Small intestine (tissue), 16 donors: ENCODE data around the gene TRIM49C. TPM values are rescaled to one million over a fixed set of nuclear protein-coding genes. Genes with fewer than 3 reads are reported as not detected.
"Not testable (repeated sequence)": the region's sequence is repeated elsewhere in the genome, so short reads cannot be mapped to it uniquely, and the experiment has no call there.

Experiments
- DNase-seq, 2 donors: peaks; one replicate each; pipeline versions ENCODE4 v3.0.0 to v3.0.0-alpha.2; 2013
- FAIRE-seq: peaks from 2 replicates; lab custom pipeline; 2012; peaks lifted over from hg19 to GRCh38; lab: Jason Lieb, UNC
- H3K27ac ChIP-seq, 3 donors: one replicate each; pipeline ENCODE4 v1.5.1; 2013; ENCODE audit warnings: low read length in 2 of 3, mild to moderate bottlenecking in 2 of 3, control low read depth in 1 of 3, inconsistent platforms in 1 of 3, low read depth in 1 of 3, moderate library complexity in 1 of 3
- H3K27me3 ChIP-seq, 3 donors: one replicate each; pipeline ENCODE4 v1.6.1; 2013; ENCODE audit warnings: low read length in 3 of 3, inconsistent platforms in 1 of 3; ENCODE audit not compliant: control insufficient read depth in 3 of 3, insufficient read depth in 3 of 3
- H3K36me3 ChIP-seq, 3 donors: one replicate each; pipeline ENCODE4 v1.6.1; 2013; ENCODE audit warnings: low read length in 3 of 3, inconsistent platforms in 1 of 3, low read depth in 1 of 3, mild to moderate bottlenecking in 1 of 3, moderate library complexity in 1 of 3; ENCODE audit not compliant: control insufficient read depth in 3 of 3, insufficient read depth in 2 of 3
- H3K4me1 ChIP-seq, 3 donors: one replicate each; pipeline ENCODE4 v1.6.1; 2013; ENCODE audit warnings: low read length in 2 of 3, inconsistent platforms in 1 of 3, low read depth in 1 of 3, mild to moderate bottlenecking in 1 of 3, moderate library complexity in 1 of 3; ENCODE audit not compliant: control insufficient read depth in 3 of 3, insufficient read depth in 2 of 3
- H3K4me3 ChIP-seq, 3 donors: one replicate each; pipeline ENCODE4 v1.5.1; 2013; ENCODE audit warnings: low read length in 3 of 3, control low read depth in 1 of 3, inconsistent platforms in 1 of 3, low read depth in 1 of 3, mild to moderate bottlenecking in 1 of 3, moderate library complexity in 1 of 3
- H3K9me3 ChIP-seq, 2 donors: one replicate each; pipeline ENCODE4 v1.6.1; 2013; ENCODE audit warnings: low read depth in 1 of 2, low read length in 1 of 2; ENCODE audit not compliant: control insufficient read depth in 2 of 2, insufficient read depth in 1 of 2
- WGBS, 3 donors: extraction: QIAGEN DNeasy Blood & Tissue Kit; methylation state at CpG; one replicate each; pipeline ENCODE4 v1.1.7; 2013; 5-methylcytosine and 5-hydroxymethylcytosine counted together
- long read RNA-seq, 10 donors: transcript quantifications; one replicate each; lab custom pipeline, GENCODE V29; 2026
- polyA plus RNA-seq, 4 donors: library from polyadenylated mRNA; stranded (reverse) in 3 of 4; unstranded in 1 of 4; fragments of 200-250 nt in 3 of 4; fragments of 120-200 nt in 1 of 4; gene quantifications; one replicate each; pipeline versions ENCODE4 v1.2.1 to v1.2.3, GENCODE V29; 2013
- donor health status: healthy with polysubstance abuse.
- donor health status: control.
- donor health status: control.
- donor health status: Bipolar disorder and iron deficiency.
- donor health status: healthy.

TRIM49C gene, protein sequence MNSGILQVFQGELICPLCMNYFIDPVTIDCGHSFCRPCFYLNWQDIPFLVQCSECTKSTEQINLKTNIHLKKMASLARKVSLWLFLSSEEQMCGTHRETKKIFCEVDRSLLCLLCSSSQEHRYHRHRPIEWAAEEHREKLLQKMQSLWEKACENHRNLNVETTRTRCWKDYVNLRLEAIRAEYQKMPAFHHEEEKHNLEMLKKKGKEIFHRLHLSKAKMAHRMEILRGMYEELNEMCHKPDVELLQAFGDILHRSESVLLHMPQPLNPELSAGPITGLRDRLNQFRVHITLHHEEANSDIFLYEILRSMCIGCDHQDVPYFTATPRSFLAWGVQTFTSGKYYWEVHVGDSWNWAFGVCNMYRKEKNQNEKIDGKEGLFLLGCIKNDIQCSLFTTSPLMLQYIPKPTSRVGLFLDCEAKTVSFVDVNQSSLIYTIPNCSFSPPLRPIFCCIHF
- polyA plus RNA-seq: not detected
- long read RNA-seq, donor 1: 0 reads
- long read RNA-seq, donor 2: 0 reads
- long read RNA-seq, donor 3: 0 reads
- long read RNA-seq, donor 4: 0 reads
- long read RNA-seq, donor 5: 0 reads
- long read RNA-seq, donor 6: 0 reads
- long read RNA-seq, donor 7: 0 reads
- long read RNA-seq, donor 8: 0 reads
- long read RNA-seq, donor 9: 0 reads
- long read RNA-seq, donor 10: 0 reads

DNA sequence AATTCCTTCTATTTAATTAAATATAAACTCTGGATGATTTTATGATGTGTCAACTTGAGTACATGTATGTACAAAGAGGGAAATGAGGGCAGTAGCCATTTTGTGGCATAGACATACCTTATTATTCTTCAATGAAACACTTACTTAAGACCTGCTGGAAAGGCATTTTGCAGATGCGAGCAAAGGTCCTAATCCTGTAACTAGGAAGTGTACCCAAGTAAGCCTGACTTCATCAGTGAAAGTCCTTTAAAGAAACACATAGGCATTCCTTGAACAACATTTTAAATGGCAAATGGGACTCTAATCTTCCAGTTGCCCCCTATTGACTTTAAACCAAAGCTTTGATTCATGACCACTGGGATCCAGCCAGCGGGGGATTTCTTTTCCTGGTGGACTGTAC lies at the start of gene TRIM49C:
Gene TRIM49C, plus strand, starts transcription at position 301 of the 400 bp plus-strand sequence. CDS start 4,106 bp downstream, outside the sequence.
- H3K4me1 ChIP-seq, H3K36me3 ChIP-seq, H3K4me3 ChIP-seq, DNase-seq, H3K27me3 ChIP-seq, H3K9me3 ChIP-seq, FAIRE-seq, H3K27ac ChIP-seq: not testable (repeated sequence)
- 86 to 100% (median 100%) methylated on average over 1 of the region's 2 CpGs for WGBS, 3 donors

DNA sequence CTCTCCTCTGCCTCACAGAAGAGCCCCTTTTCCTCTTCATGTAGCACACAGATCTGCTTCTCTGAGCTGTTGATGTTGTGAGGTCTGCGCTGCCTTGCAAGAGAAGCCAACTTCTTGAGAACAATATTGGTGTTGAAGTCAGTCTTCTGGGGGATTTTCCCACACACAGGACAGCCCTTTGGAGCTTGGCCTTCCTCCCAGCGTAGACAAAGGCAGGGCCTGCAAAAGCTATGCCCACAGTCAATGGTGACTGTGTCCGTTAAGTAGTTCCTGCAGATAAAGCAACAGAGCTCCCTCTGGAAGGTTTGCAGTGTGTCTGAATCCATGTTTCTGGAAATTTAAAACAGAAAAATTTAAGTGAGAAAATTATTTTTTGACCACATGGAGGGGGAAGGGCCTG lies 6.7 kb upstream of the TRIM49C start:
- FAIRE-seq, H3K27ac ChIP-seq, H3K27me3 ChIP-seq, H3K9me3 ChIP-seq, H3K36me3 ChIP-seq, H3K4me1 ChIP-seq, H3K4me3 ChIP-seq, DNase-seq: not testable (repeated sequence)
- WGBS, 3 donors: 73 to 100% (median 84%) methylated on average over 2 of the region's 3 CpGs

DNA sequence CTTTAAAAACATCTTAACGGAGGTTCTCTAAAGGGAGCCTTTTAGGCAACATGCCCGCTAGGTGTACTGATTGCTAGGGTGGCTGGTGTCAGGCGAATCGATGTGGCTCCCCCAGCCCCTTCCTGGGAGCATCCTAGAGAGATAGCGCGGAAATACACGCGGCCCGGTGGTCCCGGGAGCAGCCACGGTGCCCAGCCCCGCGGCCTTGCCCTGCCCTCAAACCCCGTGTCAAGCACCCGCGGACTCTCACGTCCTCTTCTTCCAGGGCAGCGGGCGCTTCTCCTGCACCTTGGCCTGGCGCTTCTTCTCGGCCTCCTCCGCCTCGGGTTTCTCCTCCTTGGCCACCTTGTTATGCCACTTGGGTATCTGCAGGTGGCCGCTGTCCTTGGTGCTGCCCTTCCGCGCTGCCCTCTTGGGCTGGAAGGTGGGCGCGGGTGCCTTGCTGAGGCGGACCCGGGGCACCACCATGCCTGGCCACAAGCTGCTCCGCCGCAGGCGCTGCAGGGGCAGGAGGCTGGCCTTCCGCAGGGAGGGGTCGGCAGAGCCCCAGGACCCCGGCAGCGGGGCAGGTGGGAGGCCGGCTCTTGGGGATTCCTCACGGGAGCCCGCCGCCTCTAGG lies 20.8 kb downstream of the TRIM49C start:
- WGBS, 3 donors: 36 to 77% methylated on average over 7 to 33 of the region's 41 CpGs; no CpG with 5 or more reads in 1 of the 3 donors
- not testable (repeated sequence) for DNase-seq

DNA sequence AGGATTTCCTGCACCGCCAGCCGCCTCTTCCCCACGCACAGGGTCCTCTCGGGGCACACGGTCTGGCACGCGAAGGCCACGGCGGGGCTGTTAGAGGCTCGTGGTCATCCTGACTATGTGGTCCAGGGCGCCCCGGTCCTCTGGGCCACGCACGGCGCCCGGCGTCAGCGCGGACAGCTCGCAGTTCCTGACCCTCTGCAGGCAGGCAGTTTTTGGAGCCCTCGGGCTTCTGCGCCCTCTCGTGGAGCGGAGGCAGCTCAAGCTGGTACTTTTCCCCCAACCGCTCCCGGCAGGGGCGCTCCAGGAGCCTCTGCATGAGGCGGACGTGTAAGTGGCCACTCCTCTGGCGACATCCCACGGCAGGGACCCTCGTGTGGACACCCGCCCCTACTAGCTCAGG lies 21.4 kb downstream of the TRIM49C start:
- H3K27me3 ChIP-seq, H3K4me1 ChIP-seq, FAIRE-seq, H3K4me3 ChIP-seq, H3K9me3 ChIP-seq, DNase-seq, H3K27ac ChIP-seq, H3K36me3 ChIP-seq: not testable (repeated sequence)
- 4 to 20% methylated on average over 9 to 15 of the region's 33 CpGs; no CpG with 5 or more reads in 1 of the 3 donors for WGBS, 3 donors

More for the DNA sequence above, 20.8 kb downstream of the TRIM49C start:
- not testable (repeated sequence) for H3K9me3 ChIP-seq, H3K4me3 ChIP-seq, FAIRE-seq, H3K36me3 ChIP-seq, H3K27me3 ChIP-seq, H3K4me1 ChIP-seq, H3K27ac ChIP-seq

DNA sequence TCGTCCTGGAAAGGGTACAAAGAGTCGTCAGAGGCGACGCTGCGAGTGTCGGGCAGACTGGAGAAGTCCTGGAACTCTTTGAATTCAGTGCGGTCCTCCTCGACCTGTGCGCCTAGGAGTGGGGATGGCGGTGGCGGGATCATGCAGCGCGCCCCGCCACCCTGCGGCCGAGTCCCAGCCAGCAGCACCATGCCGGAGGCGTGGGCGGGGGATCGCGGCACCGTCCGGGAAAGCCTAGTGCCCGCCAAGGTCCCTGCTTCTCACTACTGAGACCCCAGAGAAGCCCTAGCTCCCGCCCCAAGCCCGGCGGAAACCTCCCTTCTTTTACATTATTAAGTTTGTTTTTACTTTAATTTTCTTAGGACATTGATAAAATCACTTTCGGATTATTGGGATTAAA lies 22.6 kb downstream of the TRIM49C start:
- WGBS, 3 donors: 32 to 49% (median 39%) methylated on average over 3 to 16 of the region's 28 CpGs
- not testable (repeated sequence) for DNase-seq, H3K36me3 ChIP-seq, H3K9me3 ChIP-seq, H3K4me1 ChIP-seq, H3K27me3 ChIP-seq, FAIRE-seq, H3K4me3 ChIP-seq, H3K27ac ChIP-seq

DNA sequence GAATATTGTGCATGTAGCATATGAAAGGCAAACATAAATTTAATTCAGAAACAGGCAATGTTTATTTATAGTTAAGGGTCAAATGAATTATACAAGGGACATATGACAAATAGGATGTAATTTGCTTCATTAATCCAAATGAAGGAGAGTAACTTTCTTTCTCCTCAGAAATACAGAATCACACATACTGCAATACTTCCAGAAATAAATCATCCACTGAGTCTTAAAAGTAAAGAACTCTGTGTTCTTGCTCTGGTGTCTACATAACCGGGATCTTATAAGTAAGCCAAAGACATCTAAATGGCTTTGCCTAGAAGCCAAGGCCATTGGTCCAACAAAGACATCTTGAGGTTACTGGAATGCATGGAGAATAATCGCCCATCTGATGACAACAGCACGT lies 54.7 kb downstream of the TRIM49C start, which contains the start of gene UBTFL1:
Gene UBTFL1, plus strand, starts transcription at position 301 of the 400 bp plus-strand sequence. Its CDS starts 0 bp downstream, at position 301.
- FAIRE-seq, H3K9me3 ChIP-seq: not testable (repeated sequence)
- 51 to 80% methylated on average over 1 to 3 of the region's 3 CpGs; no CpG with 5 or more reads in 1 of the 3 donors for WGBS, 3 donors

DNA sequence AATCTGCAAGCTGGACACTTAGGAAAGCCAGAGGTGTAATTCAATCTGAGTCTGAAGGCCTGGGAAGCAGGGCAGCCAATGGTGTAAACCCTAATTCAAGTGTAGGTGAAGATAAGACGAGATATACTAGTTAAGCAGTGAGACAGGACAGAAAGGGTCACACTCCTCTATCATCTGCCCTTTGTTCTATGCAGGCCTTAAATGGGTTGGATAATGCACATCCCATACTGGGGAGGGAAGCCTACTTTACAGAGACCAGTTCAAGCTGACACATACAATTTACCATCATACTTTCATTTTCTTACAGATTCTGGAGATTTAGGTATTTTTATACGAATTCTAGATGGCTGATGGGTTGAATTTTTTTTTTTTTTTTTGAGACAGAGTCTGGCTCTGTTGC lies 57.8 kb downstream of the TRIM49C start:
- not testable (repeated sequence) for H3K27me3 ChIP-seq, DNase-seq, H3K27ac ChIP-seq, H3K4me3 ChIP-seq, H3K4me1 ChIP-seq, FAIRE-seq, H3K9me3 ChIP-seq, H3K36me3 ChIP-seq
- WGBS, 3 donors: 0 to 48% (median 35%) methylated on average over 1 to 2 of the region's 2 CpGs

More for the DNA sequence above, 54.7 kb downstream of the TRIM49C start, which contains the start of gene UBTFL1:
- H3K4me3 ChIP-seq, H3K27ac ChIP-seq, H3K36me3 ChIP-seq, DNase-seq, H3K4me1 ChIP-seq, H3K27me3 ChIP-seq: not testable (repeated sequence)
